ENCODE data around the gene SLC16A4.
A peak's percentile ranks its signal among the peaks of the same experiment; 100 is the strongest.
"Not testable (repeated sequence)": the region's sequence is repeated elsewhere in the genome, so short reads cannot be mapped to it uniquely, and the experiment has no call there.

SLC16A4 gene

GRCh38 chr1:110407260-110408210 is 16.7 kb upstream of the SLC16A4 start, which contains the start of gene LAMTOR5:
TSS of gene LAMTOR5 (minus strand) at chr1:110407694. CDS start at chr1:110407620, 74 bp downstream.
- FAIRE-seq (peak; percentile 99), DNase-seq (ENCODE audit: insufficient read length) (peak; percentile 73)
- TF ChIP-seq POLR2AphosphoS5 (IDR thresholded peaks at IDR 0.05; ENCODE audit: low read depth, low read length): peak; percentile 96
- peak; percentile 88; the same call in 1 of the 2 replicates for TF ChIP-seq TAF1 (IDR thresholded peaks at IDR 0.05; ENCODE audit: borderline replicate concordance, low read depth, low read length)
- TF ChIP-seq POLR2A (IDR thresholded peaks at IDR 0.05; ENCODE audit: low read depth, low read length): peak; percentile 89

DNA sequence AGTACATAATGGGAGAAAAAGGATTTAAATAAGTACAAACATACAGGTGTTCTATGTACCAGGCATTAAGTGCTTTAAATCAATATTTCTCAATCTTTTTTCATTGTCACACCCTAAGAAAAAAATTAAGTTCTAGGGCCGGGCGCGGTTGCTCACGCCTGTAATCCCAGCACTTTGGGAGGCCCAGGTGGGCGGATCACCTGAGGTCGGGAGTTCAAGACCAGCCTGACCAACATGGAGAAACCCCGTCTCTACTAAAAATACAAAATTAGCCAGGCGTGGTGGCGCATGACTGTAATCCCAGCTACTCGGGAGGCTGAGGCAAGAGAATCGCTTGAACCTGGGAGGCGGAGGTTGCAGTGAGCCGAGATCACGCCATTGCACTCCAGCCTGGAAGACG is 15.6 kb upstream of the SLC16A4 start:
- DNase-seq (ENCODE audit: insufficient read length); FAIRE-seq: not testable (repeated sequence)

- DNase-seq (ENCODE audit: insufficient read length) (no peak), FAIRE-seq (no peak)
- TF ChIP-seq POLR2A (IDR thresholded peaks at IDR 0.05; ENCODE audit: low read depth, low read length) (no peak), TAF1 (IDR thresholded peaks at IDR 0.05; ENCODE audit: borderline replicate concordance, low read depth, low read length) (no peak), POLR2AphosphoS5 (IDR thresholded peaks at IDR 0.05; ENCODE audit: low read depth, low read length) (no peak)
Measured at GRCh38 chr1:110404401-110404800, 13.6 kb upstream of the SLC16A4 start.

GRCh38 chr1:110403805-110404204 is 13.0 kb upstream of the SLC16A4 start:
- TF ChIP-seq POLR2AphosphoS5 (IDR thresholded peaks at IDR 0.05; ENCODE audit: low read depth, low read length) (no peak), POLR2A (IDR thresholded peaks at IDR 0.05; ENCODE audit: low read depth, low read length) (no peak), TAF1 (IDR thresholded peaks at IDR 0.05; ENCODE audit: borderline replicate concordance, low read depth, low read length) (no peak)
- DNase-seq (ENCODE audit: insufficient read length): no peak
- FAIRE-seq: no peak

DNA sequence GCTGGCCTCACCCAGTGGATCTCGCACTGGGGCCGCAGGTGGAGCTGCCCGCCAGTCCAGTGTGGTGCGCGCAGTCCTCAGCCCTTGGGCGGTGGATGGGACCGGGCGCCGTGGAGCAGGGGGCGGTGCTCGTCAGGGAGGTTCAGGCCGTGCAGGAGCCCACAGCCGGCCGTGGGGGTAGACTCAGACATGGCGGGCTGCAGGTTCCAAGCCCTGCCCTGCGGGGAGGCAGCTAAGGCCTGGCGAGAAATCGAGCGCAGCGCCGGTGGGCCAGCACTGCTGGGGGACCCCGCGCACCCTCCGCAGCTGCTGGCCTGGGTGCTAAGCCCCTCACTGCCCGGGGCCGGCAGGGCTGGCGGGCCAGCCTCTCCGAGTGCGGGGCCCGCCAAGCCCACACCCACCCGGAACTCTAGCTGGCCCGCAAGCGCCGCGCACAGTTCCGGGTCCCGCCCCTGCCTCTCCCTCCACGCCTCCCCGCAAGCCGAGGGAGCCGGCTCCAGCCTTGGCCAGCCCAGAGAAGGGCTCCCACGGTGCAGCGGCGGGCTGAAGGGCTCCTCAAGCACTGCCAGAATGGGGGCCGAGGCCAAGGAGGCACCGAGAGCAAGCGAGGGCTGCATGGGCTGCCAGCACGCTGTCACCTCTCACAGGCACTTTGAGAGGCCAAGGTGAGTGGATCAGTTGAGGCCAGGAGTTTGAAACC is 5.6 kb upstream of the SLC16A4 start:
- DNase-seq (ENCODE audit: insufficient read length); FAIRE-seq: not testable (repeated sequence)

DNA sequence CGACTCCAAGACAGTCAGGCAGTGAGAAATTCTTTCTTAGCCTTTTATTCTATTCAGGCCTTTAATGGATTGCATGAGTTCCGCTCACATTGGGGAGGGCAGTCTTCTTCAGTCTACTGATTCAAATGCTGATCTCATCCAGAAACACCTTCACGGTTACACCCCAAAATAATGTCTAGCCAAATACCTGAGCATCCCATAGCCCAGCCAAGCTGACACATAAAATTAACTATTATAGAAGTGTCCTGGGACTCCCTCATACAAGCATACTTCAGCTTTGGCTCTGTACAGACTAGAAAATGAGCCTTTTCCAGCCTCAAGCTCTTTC is 3.6 kb upstream of the SLC16A4 start:
- no peak for TF ChIP-seq POLR2A (IDR thresholded peaks at IDR 0.05; ENCODE audit: low read depth, low read length)
- no peak for TF ChIP-seq TAF1 (IDR thresholded peaks at IDR 0.05; ENCODE audit: borderline replicate concordance, low read depth, low read length)
- TF ChIP-seq POLR2AphosphoS5 (IDR thresholded peaks at IDR 0.05; ENCODE audit: low read depth, low read length): no peak
- DNase-seq (ENCODE audit: insufficient read length) (no peak), FAIRE-seq (no peak)

DNA sequence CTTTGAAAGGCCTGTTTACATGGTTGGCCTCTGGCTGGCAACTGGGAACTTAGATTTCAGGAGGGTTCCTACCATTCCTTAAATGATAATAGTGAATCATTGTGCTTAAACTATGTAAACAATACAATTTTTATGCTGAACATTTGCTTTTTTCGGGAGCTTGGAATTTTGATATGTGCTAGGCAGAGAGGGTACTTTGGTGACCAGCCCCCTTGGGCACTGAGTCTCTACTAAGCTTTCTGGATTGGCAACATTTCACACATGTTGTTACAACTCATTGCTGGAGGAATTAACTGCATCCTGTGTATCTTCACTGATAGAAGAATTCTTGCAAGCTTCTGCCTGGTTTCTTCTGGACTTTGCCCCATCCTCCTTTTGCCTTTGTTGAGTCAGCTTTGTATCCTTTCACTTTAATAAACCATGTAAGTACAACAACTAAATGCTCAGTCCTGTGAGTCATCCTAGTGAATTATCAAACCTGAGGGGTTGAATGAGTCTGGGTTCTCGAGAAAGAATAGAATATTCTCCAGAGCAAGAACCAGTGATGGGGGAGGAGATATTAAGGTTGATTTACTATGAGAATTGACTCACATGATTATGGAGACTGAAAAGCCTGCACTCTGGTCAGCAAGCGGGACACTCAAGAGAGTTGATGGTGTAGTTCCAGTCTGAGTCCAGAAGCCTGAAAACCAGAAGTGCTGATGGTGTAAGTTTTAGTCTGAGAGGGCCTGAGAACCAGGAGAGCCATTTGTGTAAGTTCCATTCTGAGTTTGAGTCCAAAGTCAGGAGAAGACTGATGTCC is 3.1 kb upstream of the SLC16A4 start:
- no peak for TF ChIP-seq POLR2A (IDR thresholded peaks at IDR 0.05; ENCODE audit: low read depth, low read length)
- no peak for TF ChIP-seq POLR2AphosphoS5 (IDR thresholded peaks at IDR 0.05; ENCODE audit: low read depth, low read length)
- no peak for TF ChIP-seq TAF1 (IDR thresholded peaks at IDR 0.05; ENCODE audit: borderline replicate concordance, low read depth, low read length)
- no peak for DNase-seq (ENCODE audit: insufficient read length)
- no peak for FAIRE-seq

DNA sequence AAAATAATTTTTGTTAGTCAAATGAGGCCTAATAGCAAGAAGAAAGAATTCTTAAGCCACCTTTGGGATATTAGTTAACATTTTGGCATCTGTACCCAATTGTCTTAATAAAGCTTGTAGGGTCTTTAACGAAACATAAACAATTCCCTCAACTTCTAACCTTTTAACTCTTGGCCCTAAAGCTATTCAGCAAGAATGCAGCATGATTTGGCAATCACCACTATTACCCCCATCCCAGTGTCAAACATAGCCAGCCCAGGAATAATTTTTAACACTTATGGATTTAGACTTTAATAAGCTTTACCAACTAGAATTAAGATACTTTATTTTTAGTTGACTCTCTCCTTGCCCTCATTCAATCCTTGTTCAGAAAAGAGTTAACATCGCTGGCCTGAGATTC is 2.5 kb upstream of the SLC16A4 start:
- no peak for FAIRE-seq
- DNase-seq (ENCODE audit: insufficient read length): no peak
- no peak for TF ChIP-seq POLR2AphosphoS5 (IDR thresholded peaks at IDR 0.05; ENCODE audit: low read depth, low read length)
- TF ChIP-seq TAF1 (IDR thresholded peaks at IDR 0.05; ENCODE audit: borderline replicate concordance, low read depth, low read length): no peak
- TF ChIP-seq POLR2A (IDR thresholded peaks at IDR 0.05; ENCODE audit: low read depth, low read length): no peak

- no peak for DNase-seq (ENCODE audit: insufficient read length)
- TF ChIP-seq TAF1 (IDR thresholded peaks at IDR 0.05; ENCODE audit: borderline replicate concordance, low read depth, low read length) (no peak), POLR2AphosphoS5 (IDR thresholded peaks at IDR 0.05; ENCODE audit: low read depth, low read length) (no peak), POLR2A (IDR thresholded peaks at IDR 0.05; ENCODE audit: low read depth, low read length) (no peak)
- no peak for FAIRE-seq
Measured at GRCh38 chr1:110390096-110390495, 730 bp downstream of the SLC16A4 start.

DNA sequence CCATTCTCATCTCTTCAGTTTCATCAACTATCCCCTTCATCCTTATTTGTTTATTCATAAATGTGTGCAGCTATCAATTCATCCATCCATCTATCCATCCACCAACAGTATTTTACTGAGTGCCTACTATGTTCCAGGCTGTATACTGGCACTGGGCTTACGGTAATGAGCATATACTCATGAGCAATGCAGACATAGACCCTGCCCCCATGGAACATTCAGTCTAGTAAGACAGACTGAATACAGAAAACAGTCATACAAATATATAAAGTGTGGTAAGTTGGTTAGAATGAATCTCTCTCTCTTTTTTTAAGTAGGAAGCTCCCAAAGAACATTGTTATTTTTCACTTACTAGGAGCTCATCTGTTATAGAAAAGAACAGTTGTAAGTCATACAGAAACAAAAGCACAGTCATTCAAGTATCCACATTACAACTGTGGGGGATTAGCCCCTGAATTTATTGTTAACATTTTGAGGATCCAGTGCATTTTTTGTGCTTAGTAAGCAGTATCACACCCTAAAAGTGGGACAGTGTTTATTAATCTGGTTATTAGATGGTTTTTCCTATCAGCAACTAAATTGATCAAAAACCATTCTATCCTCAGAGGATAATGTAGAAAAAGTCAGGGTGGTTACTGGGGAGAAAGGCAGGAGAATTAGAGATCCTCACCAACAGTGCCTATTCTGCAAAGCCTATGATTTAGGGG is 3.6 kb downstream of the SLC16A4 start:
- FAIRE-seq (no peak), DNase-seq (ENCODE audit: insufficient read length) (no peak)
- TF ChIP-seq TAF1 (IDR thresholded peaks at IDR 0.05; ENCODE audit: borderline replicate concordance, low read depth, low read length) (no peak), POLR2A (IDR thresholded peaks at IDR 0.05; ENCODE audit: low read depth, low read length) (no peak), POLR2AphosphoS5 (IDR thresholded peaks at IDR 0.05; ENCODE audit: low read depth, low read length) (no peak)

DNA sequence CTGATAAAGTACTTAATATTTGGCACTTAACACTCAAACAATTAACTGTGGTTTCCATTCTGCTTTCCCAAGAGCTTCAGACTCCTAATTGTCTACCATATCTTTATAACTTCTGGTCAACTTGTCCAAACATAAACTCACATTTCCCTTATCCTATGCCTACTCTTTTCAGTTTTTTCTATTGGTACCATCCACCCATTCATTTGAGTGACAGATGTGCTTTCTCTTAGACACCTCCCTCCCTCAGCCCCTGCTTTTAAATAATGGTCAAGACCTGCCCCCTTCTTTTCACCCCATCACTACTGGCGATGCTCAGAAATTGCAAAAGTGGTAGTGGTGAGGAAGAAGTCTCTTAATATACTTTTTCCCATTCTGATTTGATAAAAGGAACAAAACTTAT is 5.5 kb downstream of the SLC16A4 start:
- no peak for TF ChIP-seq TAF1 (IDR thresholded peaks at IDR 0.05; ENCODE audit: borderline replicate concordance, low read depth, low read length)
- TF ChIP-seq POLR2AphosphoS5 (IDR thresholded peaks at IDR 0.05; ENCODE audit: low read depth, low read length): no peak
- no peak for TF ChIP-seq POLR2A (IDR thresholded peaks at IDR 0.05; ENCODE audit: low read depth, low read length)
- DNase-seq (ENCODE audit: insufficient read length) (no peak), FAIRE-seq (no peak)

All from GM12892 (cell line).